Measurements from ENCODE around the gene ZMYND8.
A peak's percentile ranks its signal among the peaks of the same experiment; 100 is the strongest.

Gene ZMYND8

DNA sequence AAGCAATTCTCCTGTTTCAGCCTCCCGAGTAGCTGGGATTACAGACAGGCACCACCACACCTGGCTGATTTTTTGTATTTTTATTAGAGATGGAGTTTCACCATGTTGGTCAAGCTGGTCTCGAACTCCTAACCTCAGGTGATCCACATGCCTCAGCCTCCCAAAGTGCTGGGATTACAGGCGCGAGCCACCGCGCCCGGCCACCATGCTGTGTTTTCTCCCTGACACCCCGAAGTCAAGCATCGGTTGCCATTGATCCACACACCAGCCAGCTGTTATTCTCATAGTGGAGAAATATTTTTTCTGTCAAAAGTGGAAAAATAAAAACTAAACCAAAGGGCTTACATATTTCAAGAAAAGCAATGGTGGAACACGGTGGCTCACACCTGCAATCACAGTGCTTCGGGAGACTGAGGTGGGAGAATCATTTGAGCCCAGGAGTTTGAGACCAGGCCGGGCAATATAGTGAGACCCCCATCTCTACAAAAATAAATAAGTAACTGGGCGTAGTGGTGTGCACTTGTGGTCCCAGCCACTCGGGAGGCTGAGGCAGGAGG lies 157.4 kb downstream of the ZMYND8 start:
- H3K36me3 ChIP-seq (replicated peaks in 1 of 2; ENCODE audit: control insufficient read depth in 2 of 2, insufficient read depth in 2 of 2, low read length in 2 of 2), result no peaks in the 10 kb centered on the region
- no peak overlapping the region for H2BK120ac ChIP-seq (ENCODE audit: low read depth, low read length)
- no peak overlapping the region for H2AK5ac ChIP-seq (ENCODE audit: low read depth, low read length)
- H3K4me3 ChIP-seq (ENCODE audit: low read length in 2 of 2), result no peak overlapping the region
- peaks cover 2 to 3% of the 10 kb centered on the region in 2 donors for H3K4me1 ChIP-seq (ENCODE audit: control insufficient read depth in 2 of 2, insufficient read depth in 1 of 2, low read depth in 1 of 2, low read length in 2 of 2)
- no peak overlapping the region for H2AFZ ChIP-seq (ENCODE audit: low read length)
- H3K14ac ChIP-seq (ENCODE audit: low read length), result no peak overlapping the region
- no peak overlapping the region for H3K9ac ChIP-seq (ENCODE audit: low read depth, low read length, poor library complexity)
- H3K27me3 ChIP-seq (ENCODE audit: control insufficient read depth in 3 of 3, insufficient read depth in 3 of 3, low read depth in 1 of 3, low read length in 3 of 3), result peaks cover 0 to 5% (median 0%) of the 10 kb centered on the region in 3 experiments
- H3K79me1 ChIP-seq (ENCODE audit: low read depth, low read length), result no peaks in the 10 kb centered on the region
- no peak overlapping the region for H4K91ac ChIP-seq (ENCODE audit: low read depth, low read length, poor library complexity)
- no peak overlapping the region for H3K18ac ChIP-seq (ENCODE audit: low read length)
- no peak overlapping the region for H3K27ac ChIP-seq (replicated peaks; ENCODE audit: low read length)
- H4K8ac ChIP-seq (ENCODE audit: low read depth, low read length), result no peak overlapping the region
- H3K4me2 ChIP-seq (ENCODE audit: insufficient read depth, low read length, poor library complexity, severe bottlenecking), result no peak overlapping the region
- no peak overlapping the region for H2BK5ac ChIP-seq (ENCODE audit: low read length)
- H3K23ac ChIP-seq (ENCODE audit: low read depth, low read length, poor library complexity), result no peak overlapping the region
- no peaks in the 10 kb centered on the region for H3K9me3 ChIP-seq (replicated peaks in 1 of 2; ENCODE audit: control insufficient read depth in 2 of 2, insufficient read depth in 1 of 2, low read depth in 1 of 2, low read length in 2 of 2)
- WGBS, 2 donors (ENCODE audit: extremely low coverage in 2 of 2, insufficient read length in 2 of 2, insufficient replicate concordance in 1 of 2), result no CpG with 5 or more reads among the region's 14 CpGs
- DNase-seq (ENCODE audit: low spot score), result no peak
- H2BK12ac ChIP-seq (ENCODE audit: low read length), result no peak overlapping the region
- H2BK15ac ChIP-seq (ENCODE audit: low read length), result no peak overlapping the region
- H3K4ac ChIP-seq (ENCODE audit: low read length), result no peak overlapping the region

DNA sequence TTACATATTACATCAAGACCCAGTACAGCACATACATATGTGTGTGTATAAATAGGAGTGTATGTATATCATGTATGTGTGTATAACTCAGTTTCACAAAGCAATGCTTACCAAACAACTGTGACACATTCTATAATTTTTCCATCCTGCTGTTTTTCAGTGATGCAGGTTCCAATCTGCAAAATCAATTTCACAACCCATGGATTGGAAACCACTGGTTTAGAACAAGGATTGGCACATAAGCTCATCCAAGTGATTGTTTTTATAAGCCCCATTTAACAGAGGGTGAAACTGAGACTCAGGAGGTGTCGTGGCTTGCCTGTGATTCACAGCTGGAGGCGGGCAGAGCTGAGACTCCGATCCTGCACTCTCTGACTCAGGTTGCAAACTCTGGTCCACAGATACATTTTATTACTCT lies 158.2 kb downstream of the ZMYND8 start:
- H3K4me3 ChIP-seq (ENCODE audit: low read length in 2 of 2), result no peak overlapping the region
- H3K18ac ChIP-seq (ENCODE audit: low read length), result no peak overlapping the region
- no peak overlapping the region for H3K4ac ChIP-seq (ENCODE audit: low read length)
- H3K9ac ChIP-seq (ENCODE audit: low read depth, low read length, poor library complexity), result no peak overlapping the region
- no peak overlapping the region for H2AK5ac ChIP-seq (ENCODE audit: low read depth, low read length)
- H4K91ac ChIP-seq (ENCODE audit: low read depth, low read length, poor library complexity), result no peak overlapping the region
- H3K79me1 ChIP-seq (ENCODE audit: low read depth, low read length), result no peaks in the 10 kb centered on the region
- DNase-seq (ENCODE audit: low spot score), result no peak
- no peaks in the 10 kb centered on the region for H3K36me3 ChIP-seq (replicated peaks in 1 of 2; ENCODE audit: control insufficient read depth in 2 of 2, insufficient read depth in 2 of 2, low read length in 2 of 2)
- H2BK5ac ChIP-seq (ENCODE audit: low read length), result no peak overlapping the region
- no peak overlapping the region for H2BK12ac ChIP-seq (ENCODE audit: low read length)
- no peak overlapping the region for H2BK15ac ChIP-seq (ENCODE audit: low read length)
- H3K4me1 ChIP-seq (ENCODE audit: control insufficient read depth in 2 of 2, insufficient read depth in 1 of 2, low read depth in 1 of 2, low read length in 2 of 2), result peaks cover 2 to 3% of the 10 kb centered on the region in 2 donors
- H2BK120ac ChIP-seq (ENCODE audit: low read depth, low read length), result no peak overlapping the region
- no peak overlapping the region for H3K23ac ChIP-seq (ENCODE audit: low read depth, low read length, poor library complexity)
- H3K27ac ChIP-seq (replicated peaks; ENCODE audit: low read length), result no peak overlapping the region
- H4K8ac ChIP-seq (ENCODE audit: low read depth, low read length), result no peak overlapping the region
- H3K4me2 ChIP-seq (ENCODE audit: insufficient read depth, low read length, poor library complexity, severe bottlenecking), result no peak overlapping the region
- WGBS, 2 donors (ENCODE audit: extremely low coverage in 2 of 2, insufficient read length in 2 of 2, insufficient replicate concordance in 1 of 2), result no CpG with 5 or more reads among the region's 3 CpGs
- peaks cover 0 to 5% (median 0%) of the 10 kb centered on the region in 3 experiments for H3K27me3 ChIP-seq (ENCODE audit: control insufficient read depth in 3 of 3, insufficient read depth in 3 of 3, low read depth in 1 of 3, low read length in 3 of 3)
- no peak overlapping the region for H2AFZ ChIP-seq (ENCODE audit: low read length)
- no peak overlapping the region for H3K14ac ChIP-seq (ENCODE audit: low read length)
- H3K9me3 ChIP-seq (replicated peaks in 1 of 2; ENCODE audit: control insufficient read depth in 2 of 2, insufficient read depth in 1 of 2, low read depth in 1 of 2, low read length in 2 of 2), result no peaks in the 10 kb centered on the region

DNA sequence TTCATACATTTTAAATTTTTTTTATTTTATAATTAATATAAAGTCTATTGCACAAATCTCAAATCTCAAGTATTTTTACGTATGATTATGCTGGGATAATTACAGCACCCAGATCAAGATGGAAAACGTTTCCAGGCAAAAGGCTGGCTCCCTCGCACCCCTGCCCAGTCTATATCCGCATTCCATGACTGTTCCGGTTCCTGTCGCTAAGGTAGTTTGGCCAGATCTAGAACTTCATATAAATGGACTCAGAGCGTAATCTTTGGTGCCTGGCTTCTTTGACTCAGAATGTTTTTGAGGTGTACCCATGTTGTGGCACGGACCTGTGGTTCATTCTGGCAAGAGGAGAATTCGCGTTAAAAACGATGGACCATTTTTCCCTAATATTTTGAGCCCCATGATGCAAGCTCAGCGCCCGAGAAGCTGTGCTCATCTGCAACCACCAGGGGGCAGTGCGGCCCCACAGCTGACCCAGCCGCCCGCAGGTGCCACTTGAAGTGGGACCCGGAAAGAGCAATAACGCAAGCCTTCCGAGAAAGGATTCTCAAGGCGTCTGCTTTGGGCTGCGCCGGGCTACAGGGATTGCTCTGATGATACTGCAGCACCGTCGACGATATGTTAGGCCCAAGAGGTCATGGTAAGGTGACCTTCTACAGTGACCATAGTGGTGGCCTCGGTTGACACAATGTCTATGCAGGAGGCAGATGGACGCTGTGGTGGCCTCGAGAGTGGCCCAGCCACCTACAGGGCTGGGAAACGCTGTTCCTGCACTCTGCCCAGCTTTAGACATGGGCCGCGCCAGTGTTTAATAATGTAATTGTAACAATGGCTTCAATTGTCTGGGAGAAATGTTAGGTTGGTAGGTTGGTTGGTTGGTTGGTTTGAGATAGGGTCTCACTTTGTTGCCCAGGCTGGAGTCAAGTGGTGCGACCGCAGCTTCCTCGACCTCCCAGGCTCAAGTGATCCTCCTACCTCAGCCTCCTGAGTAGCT lies 160.1 kb downstream of the ZMYND8 start:
- DNase-seq (ENCODE audit: low spot score), result peak; percentile 69
- Histone ChIP-seq H3K27ac (replicated peaks; ENCODE audit: low read length) (no peak overlapping the region), H3K27me3 (ENCODE audit: control insufficient read depth in 3 of 3, insufficient read depth in 3 of 3, low read depth in 1 of 3, low read length in 3 of 3) (peaks cover 0 to 5% (median 0%) of the 10 kb centered on the region in 3 experiments), H2BK120ac (ENCODE audit: low read depth, low read length) (no peak overlapping the region), H3K4ac (ENCODE audit: low read length) (peak overlapping the region; percentile 79), H3K18ac (ENCODE audit: low read length) (peak overlapping the region; percentile 79), H2BK12ac (ENCODE audit: low read length) (peak overlapping the region; percentile 68), H2BK15ac (ENCODE audit: low read length) (no peak overlapping the region), H3K23ac (ENCODE audit: low read depth, low read length, poor library complexity) (peak overlapping the region; percentile 5), H3K36me3 (replicated peaks in 1 of 2; ENCODE audit: control insufficient read depth in 2 of 2, insufficient read depth in 2 of 2, low read length in 2 of 2) (no peaks in the 10 kb centered on the region), H3K9me3 (replicated peaks in 1 of 2; ENCODE audit: control insufficient read depth in 2 of 2, insufficient read depth in 1 of 2, low read depth in 1 of 2, low read length in 2 of 2) (no peaks in the 10 kb centered on the region), H3K4me3 (ENCODE audit: low read length in 2 of 2) (no peak overlapping the region), H2AFZ (ENCODE audit: low read length) (peak overlapping the region; percentile 85), H3K79me1 (ENCODE audit: low read depth, low read length) (no peaks in the 10 kb centered on the region), H3K4me1 (ENCODE audit: control insufficient read depth in 2 of 2, insufficient read depth in 1 of 2, low read depth in 1 of 2, low read length in 2 of 2) (peaks cover 2 to 3% of the 10 kb centered on the region in 2 donors), H2BK5ac (ENCODE audit: low read length) (no peak overlapping the region), H4K8ac (ENCODE audit: low read depth, low read length) (no peak overlapping the region), H3K14ac (ENCODE audit: low read length) (no peak overlapping the region), H3K4me2 (ENCODE audit: insufficient read depth, low read length, poor library complexity, severe bottlenecking) (peak overlapping the region; percentile 11), H2AK5ac (ENCODE audit: low read depth, low read length) (peak overlapping the region; percentile 49), H4K91ac (ENCODE audit: low read depth, low read length, poor library complexity) (no peak overlapping the region), H3K9ac (ENCODE audit: low read depth, low read length, poor library complexity) (no peak overlapping the region)
- no CpG with 5 or more reads among the region's 34 CpGs for WGBS, 2 donors (ENCODE audit: extremely low coverage in 2 of 2, insufficient read length in 2 of 2, insufficient replicate concordance in 1 of 2)

DNA sequence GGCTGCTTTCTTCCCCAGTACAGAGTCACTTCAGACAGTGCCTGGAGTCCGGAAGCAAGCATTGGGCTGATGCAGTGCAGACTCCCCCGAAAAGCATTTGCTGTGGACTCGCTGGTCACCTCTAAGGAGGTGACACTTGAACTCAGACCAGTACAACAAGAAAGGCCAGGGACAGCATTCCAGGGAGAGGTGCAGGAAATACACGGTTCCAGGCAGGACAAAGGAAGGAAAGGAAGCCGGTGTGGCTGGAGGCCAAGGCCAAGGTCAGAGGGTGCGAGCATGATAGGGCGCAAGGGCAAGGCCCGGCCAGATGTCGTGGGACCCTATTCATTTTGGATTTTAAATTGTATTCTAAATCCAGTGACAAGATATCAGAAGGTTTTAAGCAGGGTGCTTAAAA lies 160.9 kb downstream of the ZMYND8 start:
- Histone ChIP-seq H2BK120ac (ENCODE audit: low read depth, low read length) (no peak overlapping the region), H3K4ac (ENCODE audit: low read length) (no peak overlapping the region), H3K4me1 (ENCODE audit: control insufficient read depth in 2 of 2, insufficient read depth in 1 of 2, low read depth in 1 of 2, low read length in 2 of 2) (peaks cover 2 to 3% of the 10 kb centered on the region in 2 donors), H2BK12ac (ENCODE audit: low read length) (no peak overlapping the region), H2AK5ac (ENCODE audit: low read depth, low read length) (no peak overlapping the region), H2AFZ (ENCODE audit: low read length) (peak overlapping the region; percentile 10), H3K27ac (replicated peaks; ENCODE audit: low read length) (no peak overlapping the region), H2BK5ac (ENCODE audit: low read length) (no peak overlapping the region), H3K9ac (ENCODE audit: low read depth, low read length, poor library complexity) (no peak overlapping the region), H3K36me3 (replicated peaks in 1 of 2; ENCODE audit: control insufficient read depth in 2 of 2, insufficient read depth in 2 of 2, low read length in 2 of 2) (no peaks in the 10 kb centered on the region), H3K27me3 (ENCODE audit: control insufficient read depth in 3 of 3, insufficient read depth in 3 of 3, low read depth in 1 of 3, low read length in 3 of 3) (peaks cover 0 to 5% (median 0%) of the 10 kb centered on the region in 3 experiments), H3K14ac (ENCODE audit: low read length) (no peak overlapping the region), H4K91ac (ENCODE audit: low read depth, low read length, poor library complexity) (no peak overlapping the region), H3K4me3 (ENCODE audit: low read length in 2 of 2) (peak overlapping the region in 1 of 2 donors; percentile 19), H3K23ac (ENCODE audit: low read depth, low read length, poor library complexity) (no peak overlapping the region), H3K4me2 (ENCODE audit: insufficient read depth, low read length, poor library complexity, severe bottlenecking) (no peak overlapping the region), H4K8ac (ENCODE audit: low read depth, low read length) (no peak overlapping the region), H3K18ac (ENCODE audit: low read length) (no peak overlapping the region), H3K9me3 (replicated peaks in 1 of 2; ENCODE audit: control insufficient read depth in 2 of 2, insufficient read depth in 1 of 2, low read depth in 1 of 2, low read length in 2 of 2) (no peaks in the 10 kb centered on the region), H3K79me1 (ENCODE audit: low read depth, low read length) (no peaks in the 10 kb centered on the region), H2BK15ac (ENCODE audit: low read length) (no peak overlapping the region)
- DNase-seq (ENCODE audit: low spot score), result no peak
- WGBS, 2 donors (ENCODE audit: extremely low coverage in 2 of 2, insufficient read length in 2 of 2, insufficient replicate concordance in 1 of 2), result no CpG with 5 or more reads among the region's 9 CpGs

Data from neuronal stem cell (in vitro differentiated cells).